Measurements from ENCODE around the gene MOSPD3. TPM values are rescaled to one million over a fixed set of nuclear protein-coding genes. Genes with fewer than 3 reads are reported as not detected.

MOSPD3 gene
- total and polyA plus RNA-seq, 2 of the 8 experiments (the other 6 are each of a cell fraction or from before 2014, with no cell fraction given) = 20.7 to 21.4 TPM

- H3K9ac ChIP-seq (replicated peaks in 1 of 4; ENCODE audit: extremely low read depth in 1 of 4, low read depth in 3 of 4, low read length in 3 of 4) = no peak overlapping the region; a peak in 1 of 7 replicates
- peak overlapping the region; percentile 68 to 94; a peak in 3 of 4 replicates for H3K4me2 ChIP-seq (ENCODE audit: insufficient read depth in 1 of 2, low read depth in 2 of 2, low read length in 2 of 2)
- H2AK5ac ChIP-seq (ENCODE audit: low read depth, low read length) = no peak overlapping the region
- H2AFZ ChIP-seq (ENCODE audit: low read length) = no peak overlapping the region
- H2BK15ac ChIP-seq (ENCODE audit: low read length) = peak overlapping the region; percentile 33; the same call in 1 of the 2 replicates
- H4K8ac ChIP-seq (ENCODE audit: extremely low read depth, insufficient read depth, low read length) = no peak overlapping the region
- peaks cover 0 to 2% of the 10 kb centered on the region in 2 experiments for H4K20me1 ChIP-seq (replicated peaks in 1 of 2; ENCODE audit: control insufficient read depth in 1 of 2, insufficient read depth in 2 of 2, low read length in 2 of 2)
- H4K91ac ChIP-seq (replicated peaks; ENCODE audit: insufficient read length, low read length) = no peak overlapping the region
- H3K14ac ChIP-seq (ENCODE audit: insufficient read length) = no peak overlapping the region
- H3K9me3 ChIP-seq (ENCODE audit: insufficient read depth in 2 of 2, low read depth in 1 of 2, low read length in 1 of 2) = no peaks in the 10 kb centered on the region
- H3K36me3 ChIP-seq (ENCODE audit: control insufficient read depth in 2 of 4, insufficient read depth in 4 of 4, low read length in 3 of 4) = no peaks in the 10 kb centered on the region
- WGBS, 2 experiments (ENCODE audit: extremely low coverage in 1 of 2, insufficient coverage in 1 of 2, insufficient read length in 1 of 2, insufficient replicate concordance in 2 of 2, low coverage in 1 of 2, low lambda C conversion rate in 2 of 2, missing lambda C conversion rate in 1 of 2) = 88% methylated on average over 13 of the region's 13 CpGs; no CpG with 5 or more reads in 1 of the 2 experiments
- peak overlapping the region in 1 of 4 experiments; percentile 75; a peak in 1 of 8 replicates for H3K4me3 ChIP-seq (ENCODE audit: extremely low read depth in 1 of 4, insufficient read depth in 2 of 4, low read depth in 3 of 4, low read length in 4 of 4)
- peaks cover 0 to 6% (median 2%) of the 10 kb centered on the region in 4 experiments; a peak in 3 of 7 replicates for H3K4me1 ChIP-seq (replicated peaks in 1 of 4; ENCODE audit: control insufficient read depth in 3 of 4, insufficient read depth in 4 of 4, low read length in 3 of 4)
- H2BK12ac ChIP-seq (ENCODE audit: low read depth, low read length) = no peak overlapping the region
- no peak overlapping the region for H4K5ac ChIP-seq (ENCODE audit: insufficient read length, low read depth, low read length)
- FAIRE-seq = no peak
- DNase-seq (ENCODE audit: low read depth in 1 of 2, low spot score in 2 of 2) = no peak
- no peak overlapping the region for H3K18ac ChIP-seq (ENCODE audit: extremely low read depth, low read length)
- H3K27me3 ChIP-seq (replicated peaks in 1 of 4; ENCODE audit: control insufficient read depth in 3 of 4, extremely low read depth in 1 of 4, insufficient read depth in 3 of 4, low read length in 3 of 4) = no peaks in the 10 kb centered on the region; a peak in 1 of 7 replicates
- H3K4ac ChIP-seq (replicated peaks; ENCODE audit: insufficient read length, low read depth, low read length) = no peak overlapping the region
- H3K23me2 ChIP-seq (ENCODE audit: low read depth, low read length) = peaks cover 5% of the 10 kb centered on the region
- no peak overlapping the region for H3K27ac ChIP-seq (ENCODE audit: low read depth, low read length)
- no peak overlapping the region for H2BK120ac ChIP-seq (replicated peaks; ENCODE audit: low read depth, low read length)
- no peaks in the 10 kb centered on the region for H3K79me2 ChIP-seq (ENCODE audit: control insufficient read depth in 1 of 2, insufficient read depth in 2 of 2, low read length in 2 of 2)
- TF ChIP-seq SRF (IDR thresholded peaks at IDR 0.05; ENCODE audit: low read depth, low read length) = no peak
- TF ChIP-seq ATF2 (IDR thresholded peaks at IDR 0.05; ENCODE audit: low read length) = no peak
- TF ChIP-seq TAF7 (optimal IDR thresholded peaks at IDR 0.05; ENCODE audit: borderline replicate concordance, low read depth, low read length) = no peak
- CTCF ChIA-PET (ENCODE audit: partially characterized antibody) = interaction anchor here (0.9 to 8.8 kb wide), 34 partner anchors 8 to 186 kb away, joined by 3 to 73 read pairs (median 5); partner anchors contain the start of genes ACTL6B, EPO, GIGYF1 and POP7
- POLR2A ChIA-PET (ENCODE audit: partially characterized antibody) = interaction anchor here (1.1 to 2.4 kb wide), 6 partner anchors 9 to 215 kb away, joined by 3 to 19 read pairs (median 8); partner anchors contain the start of genes FBXO24, LRCH4 and PCOLCE
- H2BK5ac ChIP-seq (ENCODE audit: low read depth, low read length) = no peak overlapping the region
- H3K79me1 ChIP-seq (ENCODE audit: low read depth, low read length) = no peaks in the 10 kb centered on the region
- H3K23ac ChIP-seq (ENCODE audit: insufficient read length) = no peak overlapping the region
- no peak overlapping the region for H2BK20ac ChIP-seq (ENCODE audit: low read length)
- H3K56ac ChIP-seq (replicated peaks; ENCODE audit: insufficient read length, low read depth, low read length) = no peak overlapping the region
These were observed 1.3 kb downstream of the MOSPD3 start for GRCh38 chr7:100613412-100614175.
